Forelimb muscle (tissue), 1 donor: ENCODE data around the gene GTF2F1. TPM values are rescaled to one million over a fixed set of nuclear protein-coding genes. Genes with fewer than 3 reads are reported as not detected.
"Not testable (repeated sequence)": the region's sequence is repeated elsewhere in the genome, so short reads cannot be mapped to it uniquely, and the experiment has no call there.

Experiments used
- DNase-seq: peaks from one replicate; pipeline ENCODE4 v3.0.0-alpha.2; 2013; ENCODE audit warnings: low read depth
- polyA plus RNA-seq: library from polyadenylated mRNA; unstranded; fragments of 120-200 nt; gene quantifications from one replicate; pipeline ENCODE4 v1.2.1, GENCODE V29; 2013; ENCODE audit not compliant: insufficient read length

Gene GTF2F1
- polyA plus RNA-seq, 1 donor, result 59.2 TPM

DNA sequence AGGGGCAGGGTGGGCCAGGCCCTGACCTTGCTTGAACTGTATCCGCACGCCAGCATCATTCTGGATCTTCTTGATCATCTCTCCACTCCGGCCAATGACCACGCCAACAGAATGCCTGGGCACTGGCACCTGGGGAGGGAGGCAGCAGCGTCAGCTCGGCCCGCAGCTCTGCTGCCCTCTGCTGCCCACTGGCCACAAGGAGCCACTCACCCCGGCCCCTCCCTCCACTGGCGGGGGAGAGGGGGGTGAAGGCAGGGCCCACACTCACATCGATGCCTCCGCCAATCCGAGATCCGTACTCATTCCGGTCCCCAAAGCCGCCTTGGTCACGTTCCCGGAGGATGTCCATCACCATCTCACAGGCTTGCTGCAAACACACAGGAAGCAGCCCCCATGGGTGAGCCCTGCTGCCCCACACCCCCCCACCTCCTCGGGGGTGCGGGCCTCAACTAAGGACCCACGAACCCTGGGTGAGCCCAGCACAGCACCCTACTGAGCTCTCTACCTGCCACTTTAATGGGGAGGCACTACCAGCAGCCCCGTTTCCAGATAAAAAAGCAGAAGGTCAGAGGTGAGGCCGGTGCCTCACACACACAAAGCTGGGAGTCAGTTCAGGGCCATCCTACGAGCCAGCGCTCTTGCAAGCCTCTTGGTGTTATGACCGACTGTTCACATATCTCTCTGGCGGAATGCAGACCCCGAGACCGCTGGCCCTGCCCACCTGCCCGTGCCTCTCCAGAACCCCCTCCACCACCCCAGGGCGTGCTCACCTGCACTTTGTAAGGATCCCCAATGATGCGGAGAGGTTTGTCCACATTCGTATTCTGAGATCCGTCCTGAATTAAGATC is 25.0 kb upstream of the GTF2F1 start:
- no peak for DNase-seq

GRCh38 chr19:6416658-6417405 is 23.9 kb upstream of the GTF2F1 start:
- DNase-seq, result no peak

- no peak for DNase-seq
These were observed 22.7 kb upstream of the GTF2F1 start for GRCh38 chr19:6415591-6416190.

DNA sequence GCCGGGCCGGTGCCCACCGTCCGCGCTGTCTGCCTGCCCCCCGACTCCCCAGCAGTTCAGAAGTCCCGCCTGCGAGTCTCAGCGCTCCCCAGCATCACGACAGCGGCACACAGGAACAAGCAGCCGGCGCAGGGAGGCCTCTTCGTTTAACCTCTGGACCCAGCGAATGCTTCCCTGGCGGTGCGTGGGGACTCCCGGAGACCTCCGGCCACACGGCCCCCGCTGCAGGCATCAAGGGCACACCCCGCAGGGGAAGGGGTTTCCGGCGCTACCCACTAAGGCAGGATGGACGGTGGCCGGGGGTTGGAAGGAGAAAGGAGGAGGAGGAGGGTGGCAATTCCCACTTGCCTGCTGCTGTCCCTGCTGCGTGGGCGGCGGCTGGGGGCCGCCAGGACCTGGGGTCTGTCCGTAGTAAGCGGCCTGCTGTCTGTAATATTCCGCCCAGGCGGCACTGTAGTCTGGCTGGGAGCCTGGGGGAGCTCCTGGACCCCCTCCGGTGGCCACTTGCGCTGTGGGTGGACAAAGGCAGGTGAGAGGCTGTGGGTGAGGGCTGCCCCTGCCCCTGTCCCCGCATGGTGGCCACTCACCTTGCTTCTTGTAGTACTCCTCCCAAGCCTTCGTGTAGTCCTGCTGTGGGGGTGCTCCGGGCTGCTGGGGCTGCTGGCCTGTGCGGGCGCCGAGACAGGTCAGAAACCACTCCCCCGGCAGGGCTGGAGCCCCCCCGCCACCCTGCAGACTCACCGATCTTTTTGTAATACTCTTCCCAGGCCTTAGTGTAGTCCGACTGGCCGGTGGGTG is 22.0 kb upstream of the GTF2F1 start:
- no peak for DNase-seq

GRCh38 chr19:6413721-6414643 is 21.0 kb upstream of the GTF2F1 start:
- no peak for DNase-seq

DNA sequence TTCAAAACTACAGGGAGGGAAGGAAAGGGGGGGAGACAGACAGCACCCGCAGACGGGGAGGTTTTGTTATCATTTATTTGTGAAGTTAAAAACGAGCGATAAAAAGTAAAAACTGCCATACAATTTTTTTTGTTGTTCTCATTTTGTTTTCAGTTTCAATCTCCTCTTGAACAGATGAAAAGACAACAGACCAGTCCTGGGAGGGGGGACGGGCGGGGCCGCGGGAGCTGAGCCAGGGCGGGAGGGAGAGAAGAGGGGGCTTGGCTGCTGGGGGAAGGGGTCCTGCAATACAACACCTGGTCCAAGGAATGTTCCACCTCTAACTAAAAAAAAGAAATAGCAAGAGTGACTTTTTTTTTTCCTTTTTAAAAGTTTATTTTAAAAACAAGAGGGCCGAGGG is 20.3 kb upstream of the GTF2F1 start:
- DNase-seq, result no peak

- no peak for DNase-seq
These were observed 19.6 kb upstream of the GTF2F1 start for GRCh38 chr19:6412447-6413091.

GRCh38 chr19:6412061-6412446 is 19.1 kb upstream of the GTF2F1 start:
- no peak for DNase-seq

- DNase-seq, result no peak
These were observed 16.4 kb upstream of the GTF2F1 start for GRCh38 chr19:6409346-6409745.

DNA sequence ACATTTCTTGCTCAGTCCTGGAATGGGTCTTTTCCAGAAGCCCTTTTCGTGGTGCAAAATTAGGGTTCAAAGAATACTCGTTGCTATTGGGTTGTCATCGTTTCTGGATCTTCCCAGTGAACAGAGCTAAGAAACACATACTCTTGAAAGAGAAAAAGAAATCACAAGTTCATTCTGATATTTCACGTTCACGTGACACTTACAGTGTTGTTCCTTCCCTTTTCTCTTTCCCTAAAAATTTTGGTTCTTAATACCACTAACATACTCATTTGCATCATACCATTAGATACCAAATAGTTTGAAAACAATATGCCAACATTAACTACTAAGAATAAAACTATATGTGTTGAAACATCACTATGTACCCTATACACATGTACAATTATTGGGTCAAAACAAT is 13.4 kb upstream of the GTF2F1 start:
- no peak for DNase-seq

GRCh38 chr19:6402837-6403608 is 10.1 kb upstream of the GTF2F1 start:
- peak; percentile 67 for DNase-seq

DNA sequence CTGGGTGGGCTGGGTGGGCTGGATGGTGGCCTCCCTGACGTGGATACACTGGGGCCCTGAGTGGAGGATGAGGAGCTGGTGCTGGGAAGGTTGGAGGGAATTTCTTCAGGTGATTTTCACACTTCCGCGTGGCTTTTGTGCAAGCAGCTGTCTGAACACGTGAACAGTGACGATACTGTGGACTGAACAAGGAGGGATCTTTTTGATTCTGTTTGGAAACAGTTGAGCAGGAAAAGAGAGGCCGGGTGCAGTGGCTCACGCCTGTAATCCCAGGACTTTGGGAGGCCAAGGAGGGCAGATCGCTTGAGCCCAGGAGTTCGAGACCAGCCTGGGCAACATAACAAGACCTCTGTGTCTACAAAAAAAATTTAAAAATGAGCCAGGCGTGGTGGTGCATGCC is 9.1 kb upstream of the GTF2F1 start:
- DNase-seq, result no peak

DNA sequence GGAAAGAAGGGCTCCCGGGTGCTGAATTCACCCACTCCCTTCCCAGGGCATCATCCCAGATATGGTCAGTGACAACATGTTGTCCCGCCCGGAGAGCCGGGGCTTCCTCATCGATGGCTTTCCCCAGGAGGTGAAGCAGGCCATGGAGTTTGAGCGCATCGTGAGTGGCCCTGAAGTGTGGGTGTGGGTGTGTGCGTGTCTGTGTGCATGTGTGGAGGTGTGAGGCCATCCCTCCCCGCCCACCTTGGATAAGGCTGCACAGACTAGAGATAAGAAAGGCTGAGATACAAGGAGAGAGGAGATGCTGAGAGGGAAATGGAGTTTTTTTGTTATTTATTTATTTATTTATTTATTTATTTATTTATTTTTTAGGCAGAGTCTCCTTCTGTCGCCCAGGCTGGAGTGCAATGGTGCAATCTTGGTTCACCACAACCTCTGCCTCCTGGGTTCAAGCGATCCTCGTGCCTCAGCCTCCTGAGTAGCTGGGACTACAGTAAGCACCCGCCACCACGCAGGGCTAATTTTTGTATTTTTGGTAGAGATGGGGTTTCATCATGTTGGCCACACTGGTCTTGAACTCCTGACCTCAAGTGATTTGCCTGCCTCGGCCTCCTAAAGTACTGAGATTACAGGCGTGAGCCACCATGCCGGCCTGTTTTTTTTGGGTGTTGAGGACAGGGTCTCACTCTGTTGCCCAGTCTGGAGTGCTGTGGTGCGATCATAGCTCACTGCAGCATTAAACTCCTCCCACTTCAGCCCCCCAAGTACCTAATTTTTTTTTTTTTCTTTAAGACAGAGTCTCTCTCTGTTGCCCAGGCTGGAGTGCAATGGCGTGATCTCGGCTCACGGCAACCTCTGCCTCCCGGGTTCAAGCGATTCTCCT is 7.3 kb upstream of the GTF2F1 start:
- not testable (repeated sequence) for DNase-seq

DNA sequence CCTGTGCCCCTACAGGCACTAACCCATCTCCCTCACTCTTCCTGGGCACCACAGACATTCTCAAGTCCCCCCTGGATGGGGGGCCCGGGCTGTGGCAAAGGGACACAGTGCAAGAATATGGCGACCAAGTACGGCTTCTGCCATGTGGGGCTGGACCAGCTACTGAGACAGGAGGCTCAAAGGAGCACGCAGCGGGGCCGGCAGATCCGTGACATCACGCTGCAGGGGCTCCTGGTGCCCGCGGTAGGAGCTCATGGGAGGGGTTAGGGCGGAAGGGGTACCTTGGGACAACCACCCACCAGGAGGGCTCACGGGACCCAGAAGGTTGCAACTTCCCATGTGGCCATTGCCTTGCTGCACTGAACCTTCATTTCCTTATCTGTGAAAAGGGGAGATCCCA is 3.3 kb upstream of the GTF2F1 start:
- no peak for DNase-seq

- DNase-seq, result no peak
These were observed 1.9 kb upstream of the GTF2F1 start for GRCh38 chr19:6394831-6395230.

- no peak for DNase-seq
These were observed 1.0 kb upstream of the GTF2F1 start for GRCh38 chr19:6393983-6394412.

DNA sequence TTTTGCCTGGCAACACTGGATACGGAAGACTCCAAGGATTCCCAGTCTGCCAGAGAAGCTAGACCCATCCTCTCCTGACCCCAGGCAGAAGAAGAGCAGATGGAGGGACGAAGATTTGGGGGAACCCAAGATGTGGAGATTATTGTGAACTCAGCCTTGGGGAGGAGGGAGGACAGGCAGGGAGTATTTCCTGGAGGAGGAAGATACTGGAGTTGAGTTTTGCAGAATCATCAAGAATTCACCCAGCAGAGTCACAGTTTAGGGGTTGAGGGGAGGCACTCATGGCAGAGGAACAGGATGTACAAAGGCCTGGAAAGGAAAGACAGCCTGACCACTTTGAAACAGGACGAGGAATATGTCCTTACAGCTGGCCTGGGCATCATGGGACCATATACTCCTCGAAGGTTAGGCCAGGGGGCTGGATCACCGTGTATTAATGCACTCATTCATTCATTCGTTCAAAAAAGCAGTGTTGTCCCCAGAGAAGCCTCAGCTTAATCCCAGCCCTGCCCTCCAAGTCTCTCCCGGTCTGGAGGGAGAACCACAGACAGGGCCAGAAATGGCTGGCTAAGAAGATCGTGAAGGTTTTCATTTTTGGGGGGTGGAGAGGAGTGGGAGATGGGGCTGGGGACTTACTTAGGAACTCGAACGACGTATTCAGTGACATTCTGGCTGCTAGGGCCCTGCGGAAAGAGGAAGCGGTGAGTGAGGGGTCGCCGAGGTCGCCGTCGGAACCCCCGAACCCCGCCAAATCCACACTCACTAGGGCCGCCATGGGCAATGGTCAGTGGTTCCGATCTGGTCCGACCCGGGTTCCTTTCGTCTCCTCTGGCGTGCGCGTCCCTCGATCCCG is 517 bp downstream of the GTF2F1 start:
- DNase-seq, result no peak
